Stomach (tissue), 4 donors: ENCODE results near the gene SLC1A5.
"Not testable (repeated sequence)": the region's sequence is repeated elsewhere in the genome, so short reads cannot be mapped to it uniquely, and the experiment has no call there.

ENCODE experiments used
- CTCF ChIP-seq, 7 experiments: fragments of 450-650 bp in 4 of 7; fragments of 200-600 bp in 3 of 7; sonication (generic) in 3 of 7; IDR thresholded peaks; one replicate each; pipeline ENCODE4 v1.5.1; 2016 to 2019; ENCODE audit warnings: antibody characterized with exemption in 7 of 7, control low read depth in 2 of 7, mild to moderate bottlenecking in 1 of 7
- EP300 ChIP-seq: sonication (generic); formaldehyde crosslinking; IDR thresholded peaks from one replicate; pipeline ENCODE4 v1.6.1; 2017; ENCODE audit warnings: antibody characterized with exemption
- POLR2A ChIP-seq, 4 donors: fragments of 450-650 bp; IDR thresholded peaks; one replicate each; pipeline ENCODE4 v1.6.1; 2016; ENCODE audit warnings: antibody characterized with exemption in 4 of 4, control low read depth in 2 of 4, mild to moderate bottlenecking in 1 of 4, moderate library complexity in 1 of 4
- POLR2AphosphoS5 ChIP-seq, 3 donors: sonication (generic); formaldehyde crosslinking; IDR thresholded peaks; one replicate each; pipeline ENCODE4 v1.6.1; 2016; ENCODE audit warnings: antibody characterized with exemption in 3 of 3

- not testable (repeated sequence) for TF ChIP-seq POLR2AphosphoS5 (IDR thresholded peaks at IDR 0.05); EP300; POLR2A (IDR thresholded peaks at IDR 0.05); CTCF (IDR thresholded peaks at IDR 0.05)
Observed at GRCh38 chr19:46760897-46761296, 27.5 kb downstream of the SLC1A5 start.
